Measurements from ENCODE around the gene VWA5B1.

DNA sequence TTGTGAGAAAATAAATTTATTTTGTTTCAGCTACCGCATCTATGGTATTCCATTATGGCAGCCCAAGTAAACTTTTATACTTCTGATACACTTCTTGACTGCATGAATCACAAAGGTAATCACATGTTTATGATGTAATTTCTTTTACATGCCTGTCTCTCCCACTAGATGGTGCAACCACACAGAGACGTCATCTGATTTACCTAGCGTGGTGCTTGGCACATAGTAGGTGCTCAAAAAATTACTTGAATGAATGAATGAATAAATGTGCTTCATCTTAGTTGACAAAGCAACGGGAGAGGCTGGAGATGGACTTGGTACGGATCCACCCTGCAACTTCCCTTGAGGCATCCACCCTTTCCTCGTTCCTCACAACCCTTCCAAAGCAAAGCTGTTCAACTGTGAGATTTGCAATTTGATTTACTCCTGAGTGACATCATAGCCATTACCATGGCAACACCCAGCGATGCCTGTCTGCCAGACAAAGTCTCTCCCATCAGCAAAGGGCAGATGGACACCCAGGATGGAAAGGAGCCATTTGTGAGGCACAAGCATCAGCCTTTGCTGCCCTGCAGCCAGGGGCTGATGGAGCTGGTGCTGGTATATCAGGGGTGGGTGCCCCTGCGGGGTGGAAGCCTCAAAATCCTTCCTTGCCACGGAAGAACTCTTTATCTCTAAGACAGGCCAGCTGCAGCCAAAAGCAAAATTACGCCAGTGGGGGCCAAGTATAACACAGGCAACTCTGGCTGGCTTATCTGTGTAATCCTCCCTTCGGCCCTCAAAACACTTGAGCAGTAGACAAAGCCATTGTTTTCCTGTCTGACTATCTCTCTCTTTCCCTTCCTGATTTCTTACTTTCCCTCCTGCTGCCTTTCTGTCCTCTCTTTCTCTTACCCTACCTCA, 18.9 kb upstream of the VWA5B1 start:
- TF ChIP-seq, protein P1, sequence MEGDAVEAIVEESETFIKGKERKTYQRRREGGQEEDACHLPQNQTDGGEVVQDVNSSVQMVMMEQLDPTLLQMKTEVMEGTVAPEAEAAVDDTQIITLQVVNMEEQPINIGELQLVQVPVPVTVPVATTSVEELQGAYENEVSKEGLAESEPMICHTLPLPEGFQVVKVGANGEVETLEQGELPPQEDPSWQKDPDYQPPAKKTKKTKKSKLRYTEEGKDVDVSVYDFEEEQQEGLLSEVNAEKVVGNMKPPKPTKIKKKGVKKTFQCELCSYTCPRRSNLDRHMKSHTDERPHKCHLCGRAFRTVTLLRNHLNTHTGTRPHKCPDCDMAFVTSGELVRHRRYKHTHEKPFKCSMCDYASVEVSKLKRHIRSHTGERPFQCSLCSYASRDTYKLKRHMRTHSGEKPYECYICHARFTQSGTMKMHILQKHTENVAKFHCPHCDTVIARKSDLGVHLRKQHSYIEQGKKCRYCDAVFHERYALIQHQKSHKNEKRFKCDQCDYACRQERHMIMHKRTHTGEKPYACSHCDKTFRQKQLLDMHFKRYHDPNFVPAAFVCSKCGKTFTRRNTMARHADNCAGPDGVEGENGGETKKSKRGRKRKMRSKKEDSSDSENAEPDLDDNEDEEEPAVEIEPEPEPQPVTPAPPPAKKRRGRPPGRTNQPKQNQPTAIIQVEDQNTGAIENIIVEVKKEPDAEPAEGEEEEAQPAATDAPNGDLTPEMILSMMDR (IDR thresholded peaks at IDR 0.05; ENCODE audit: insufficient read depth, low read length): no peak
- no peak for TF ChIP-seq POLR2AphosphoS5 (IDR thresholded peaks at IDR 0.05; ENCODE audit: low read depth)
- no peak for TF ChIP-seq GABPA (IDR thresholded peaks at IDR 0.05; ENCODE audit: low read depth)
- TF ChIP-seq, protein P2, sequence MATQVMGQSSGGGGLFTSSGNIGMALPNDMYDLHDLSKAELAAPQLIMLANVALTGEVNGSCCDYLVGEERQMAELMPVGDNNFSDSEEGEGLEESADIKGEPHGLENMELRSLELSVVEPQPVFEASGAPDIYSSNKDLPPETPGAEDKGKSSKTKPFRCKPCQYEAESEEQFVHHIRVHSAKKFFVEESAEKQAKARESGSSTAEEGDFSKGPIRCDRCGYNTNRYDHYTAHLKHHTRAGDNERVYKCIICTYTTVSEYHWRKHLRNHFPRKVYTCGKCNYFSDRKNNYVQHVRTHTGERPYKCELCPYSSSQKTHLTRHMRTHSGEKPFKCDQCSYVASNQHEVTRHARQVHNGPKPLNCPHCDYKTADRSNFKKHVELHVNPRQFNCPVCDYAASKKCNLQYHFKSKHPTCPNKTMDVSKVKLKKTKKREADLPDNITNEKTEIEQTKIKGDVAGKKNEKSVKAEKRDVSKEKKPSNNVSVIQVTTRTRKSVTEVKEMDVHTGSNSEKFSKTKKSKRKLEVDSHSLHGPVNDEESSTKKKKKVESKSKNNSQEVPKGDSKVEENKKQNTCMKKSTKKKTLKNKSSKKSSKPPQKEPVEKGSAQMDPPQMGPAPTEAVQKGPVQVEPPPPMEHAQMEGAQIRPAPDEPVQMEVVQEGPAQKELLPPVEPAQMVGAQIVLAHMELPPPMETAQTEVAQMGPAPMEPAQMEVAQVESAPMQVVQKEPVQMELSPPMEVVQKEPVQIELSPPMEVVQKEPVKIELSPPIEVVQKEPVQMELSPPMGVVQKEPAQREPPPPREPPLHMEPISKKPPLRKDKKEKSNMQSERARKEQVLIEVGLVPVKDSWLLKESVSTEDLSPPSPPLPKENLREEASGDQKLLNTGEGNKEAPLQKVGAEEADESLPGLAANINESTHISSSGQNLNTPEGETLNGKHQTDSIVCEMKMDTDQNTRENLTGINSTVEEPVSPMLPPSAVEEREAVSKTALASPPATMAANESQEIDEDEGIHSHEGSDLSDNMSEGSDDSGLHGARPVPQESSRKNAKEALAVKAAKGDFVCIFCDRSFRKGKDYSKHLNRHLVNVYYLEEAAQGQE (IDR thresholded peaks at IDR 0.05; ENCODE audit: insufficient replicate concordance, low read depth): no peak
- TF ChIP-seq SPI1 (IDR thresholded peaks at IDR 0.05; ENCODE audit: borderline replicate concordance, low read depth): no peak

All from HL-60 (cell line).